ENCODE results near the gene AMPD2.

AMPD2 gene

GRCh38 chr1:109631513-109632505, 12.2 kb downstream of the AMPD2 start:
- DNase-seq = no peak

- DNase-seq = no peak
Measured at GRCh38 chr1:109632671-109633346, 13.2 kb downstream of the AMPD2 start.

- DNase-seq = no peak
Measured at GRCh38 chr1:109634292-109634691, 14.7 kb downstream of the AMPD2 start.

GRCh38 chr1:109634771-109635750, 15.4 kb downstream of the AMPD2 start:
- DNase-seq = no peak

- DNase-seq = no peak
Measured at GRCh38 chr1:109635862-109636200, 16.2 kb downstream of the AMPD2 start.

- no peak for DNase-seq
Measured at GRCh38 chr1:109636201-109636952, 16.7 kb downstream of the AMPD2 start.

- DNase-seq = no peak
Measured at GRCh38 chr1:109637446-109637845, 17.8 kb downstream of the AMPD2 start.

GRCh38 chr1:109639063-109639840, 19.6 kb downstream of the AMPD2 start:
- no peak for DNase-seq

GRCh38 chr1:109639841-109640184, 20.2 kb downstream of the AMPD2 start:
- no peak for DNase-seq

GRCh38 chr1:109640285-109640865, 20.7 kb downstream of the AMPD2 start:
- DNase-seq = peak; percentile 94

GRCh38 chr1:109641078-109641740, 21.6 kb downstream of the AMPD2 start:
- DNase-seq = no peak

GRCh38 chr1:109641861-109642260, 22.2 kb downstream of the AMPD2 start:
- DNase-seq = no peak

- no peak for DNase-seq
Measured at GRCh38 chr1:109642626-109643025, 23.0 kb downstream of the AMPD2 start.

GRCh38 chr1:109643385-109644230, 24.0 kb downstream of the AMPD2 start:
- peak; percentile 91 for DNase-seq

GRCh38 chr1:109644670-109645069, 25.0 kb downstream of the AMPD2 start:
- no peak for DNase-seq

GRCh38 chr1:109649491-109649914, 29.9 kb downstream of the AMPD2 start:
- DNase-seq = no peak

- DNase-seq = no peak
Measured at GRCh38 chr1:109650609-109651008, 31.0 kb downstream of the AMPD2 start.

GRCh38 chr1:109652402-109652801, 32.8 kb downstream of the AMPD2 start:
- DNase-seq = no peak

GRCh38 chr1:109653306-109653705, 33.7 kb downstream of the AMPD2 start:
- no peak for DNase-seq
